Ascending aorta (tissue), 2 donors: ENCODE results near the gene IMMP2L. TPM values are rescaled to one million over a fixed set of nuclear protein-coding genes. Genes with fewer than 3 reads are reported as not detected.

Source experiments
- DNase-seq, 2 donors: peaks; one replicate each; pipeline ENCODE4 v3.0.0-alpha.2; 2019; ENCODE audit warnings: low spot score in 2 of 2
- H3K27ac ChIP-seq, 2 donors: fragments of 200-600 bp; sonication (generic); one replicate each; pipeline ENCODE4 v1.5.1; 2016 to 2017; ENCODE audit warnings: mild to moderate bottlenecking in 1 of 2
- H3K27me3 ChIP-seq: fragments of 200-600 bp; sonication (generic); one replicate; pipeline ENCODE4 v1.5.1; 2017
- H3K36me3 ChIP-seq, 2 donors: fragments of 200-600 bp; sonication (generic); one replicate each; pipeline ENCODE4 v1.5.1; 2016
- H3K4me1 ChIP-seq, 2 donors: fragments of 200-600 bp; sonication (generic); one replicate each; pipeline ENCODE4 v1.5.1; 2016 to 2017; ENCODE audit warnings: mild to moderate bottlenecking in 1 of 2
- H3K4me3 ChIP-seq, 2 donors: fragments of 200-600 bp; sonication (generic); one replicate each; pipeline ENCODE4 v1.5.1; 2016 to 2017; ENCODE audit warnings: mild to moderate bottlenecking in 1 of 2
- H3K9me3 ChIP-seq, 2 donors: fragments of 200-600 bp; sonication (generic); one replicate each; pipeline ENCODE4 v1.5.1; 2016
- intact Hi-C: fragments of 100-400 bp; cut with DNase I; formaldehyde crosslinking; loops from one replicate; pipeline ENCODE4 v1.15.1; 2023
- total RNA-seq: library from RNA; depleted of rRNA; stranded (reverse); fragments of >200 nt; gene quantifications from one replicate; pipeline ENCODE4 v1.1.0, GENCODE V29; 2016
- TF ChIP-seq, protein P1 (sequence below), 3 experiments: fragments of 200-600 bp in 2 of 3; fragments of 450-650 bp in 1 of 3; sonication (generic) in 2 of 3; IDR thresholded peaks; one replicate each; pipeline ENCODE4 v1.5.1; 2016 to 2019; ENCODE audit warnings: antibody characterized with exemption in 3 of 3, mild to moderate bottlenecking in 1 of 3, moderate library complexity in 1 of 3

The IMMP2L gene
- total RNA-seq, 1 donor from 2014 or later, result 143 TPM

DNA sequence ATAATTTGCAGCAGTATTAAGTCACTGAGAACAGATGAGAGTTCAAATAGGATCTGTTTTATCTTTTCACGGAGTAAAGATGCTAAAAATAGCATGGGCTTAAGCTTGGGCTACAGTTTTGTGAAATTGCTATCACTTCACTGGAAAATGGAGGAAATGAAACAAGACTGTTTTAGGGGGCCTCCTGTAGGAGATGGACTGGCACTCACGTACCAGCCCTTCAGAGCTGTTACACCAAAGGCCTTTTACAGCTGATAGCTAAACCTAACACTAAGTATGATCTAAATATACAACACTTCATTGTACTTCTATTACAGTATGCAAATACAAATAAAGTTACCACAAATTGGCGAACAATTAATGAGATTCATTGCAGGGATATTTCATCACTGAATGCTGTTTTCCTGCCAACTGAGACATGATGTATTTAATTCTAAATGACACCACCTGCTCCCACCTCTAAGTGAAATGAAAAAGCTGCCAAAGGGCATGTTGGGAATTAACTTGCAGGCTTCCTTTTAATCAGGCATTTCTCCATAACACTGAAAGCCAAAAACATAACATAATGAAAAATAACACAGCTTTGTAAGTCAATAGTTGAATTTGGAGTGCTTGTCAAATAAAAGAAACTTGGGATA, 775.8 kb downstream of the IMMP2L start:
- Histone ChIP-seq H3K27ac (no peak overlapping the region), H3K9me3 (no peaks in the 10 kb centered on the region), H3K4me3 (no peak overlapping the region), H3K4me1 (no peaks in the 10 kb centered on the region), H3K27me3 (no peaks in the 10 kb centered on the region), H3K36me3 (no peaks in the 10 kb centered on the region)
- TF ChIP-seq, protein P1, sequence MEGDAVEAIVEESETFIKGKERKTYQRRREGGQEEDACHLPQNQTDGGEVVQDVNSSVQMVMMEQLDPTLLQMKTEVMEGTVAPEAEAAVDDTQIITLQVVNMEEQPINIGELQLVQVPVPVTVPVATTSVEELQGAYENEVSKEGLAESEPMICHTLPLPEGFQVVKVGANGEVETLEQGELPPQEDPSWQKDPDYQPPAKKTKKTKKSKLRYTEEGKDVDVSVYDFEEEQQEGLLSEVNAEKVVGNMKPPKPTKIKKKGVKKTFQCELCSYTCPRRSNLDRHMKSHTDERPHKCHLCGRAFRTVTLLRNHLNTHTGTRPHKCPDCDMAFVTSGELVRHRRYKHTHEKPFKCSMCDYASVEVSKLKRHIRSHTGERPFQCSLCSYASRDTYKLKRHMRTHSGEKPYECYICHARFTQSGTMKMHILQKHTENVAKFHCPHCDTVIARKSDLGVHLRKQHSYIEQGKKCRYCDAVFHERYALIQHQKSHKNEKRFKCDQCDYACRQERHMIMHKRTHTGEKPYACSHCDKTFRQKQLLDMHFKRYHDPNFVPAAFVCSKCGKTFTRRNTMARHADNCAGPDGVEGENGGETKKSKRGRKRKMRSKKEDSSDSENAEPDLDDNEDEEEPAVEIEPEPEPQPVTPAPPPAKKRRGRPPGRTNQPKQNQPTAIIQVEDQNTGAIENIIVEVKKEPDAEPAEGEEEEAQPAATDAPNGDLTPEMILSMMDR (IDR thresholded peaks at IDR 0.05), result no peak
- DNase-seq, result no peak
- intact Hi-C loops, result no loop called here

DNA sequence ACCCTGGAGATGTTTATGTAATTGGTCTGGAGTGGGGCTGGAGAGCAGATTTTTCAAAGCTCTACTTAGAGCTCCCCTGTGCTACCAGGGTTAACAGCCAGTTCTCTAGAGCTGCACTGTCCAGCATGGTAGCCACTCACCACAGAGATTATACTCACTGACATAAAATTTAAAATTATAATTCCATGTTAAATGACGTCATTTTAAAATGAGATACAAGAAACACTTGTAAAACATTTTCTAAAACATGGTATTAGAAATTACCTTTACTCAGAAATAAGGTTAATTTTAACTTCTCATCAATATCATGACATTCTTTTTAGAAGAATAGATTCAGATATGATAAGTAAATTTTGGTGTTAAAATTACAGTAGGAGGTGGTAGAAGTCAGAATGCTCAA, 777.5 kb downstream of the IMMP2L start:
- TF ChIP-seq, protein P1 (IDR thresholded peaks at IDR 0.05), result no peak
- intact Hi-C loops, result no loop called here
- Histone ChIP-seq H3K4me1 (no peaks in the 10 kb centered on the region), H3K4me3 (no peak overlapping the region), H3K9me3 (no peaks in the 10 kb centered on the region), H3K36me3 (no peaks in the 10 kb centered on the region), H3K27me3 (no peaks in the 10 kb centered on the region), H3K27ac (no peak overlapping the region)
- DNase-seq, result no peak

DNA sequence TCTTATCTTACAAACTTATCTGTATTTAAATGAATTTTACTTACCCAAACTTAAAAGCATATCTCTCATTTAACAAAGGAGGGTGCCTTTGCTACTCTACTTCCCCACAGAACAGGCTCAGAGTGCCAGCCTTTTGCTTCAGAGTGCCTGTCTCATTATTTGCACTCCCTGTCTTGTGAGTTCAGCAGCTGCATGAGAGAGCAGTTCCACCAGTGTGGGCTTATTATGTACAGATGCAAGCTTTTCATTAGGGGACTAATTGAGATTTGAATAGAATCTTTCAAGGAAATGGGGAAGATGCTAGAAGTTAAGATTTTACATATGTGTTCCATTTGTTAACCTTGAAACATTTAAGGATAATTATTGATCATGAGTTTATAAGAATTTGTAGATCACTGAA, 781.6 kb downstream of the IMMP2L start:
- TF ChIP-seq, protein P1 (IDR thresholded peaks at IDR 0.05), result no peak
- intact Hi-C loops, result no loop called here
- Histone ChIP-seq H3K36me3 (no peaks in the 10 kb centered on the region), H3K4me3 (no peak overlapping the region), H3K27ac (no peak overlapping the region), H3K4me1 (no peaks in the 10 kb centered on the region), H3K9me3 (no peaks in the 10 kb centered on the region), H3K27me3 (no peaks in the 10 kb centered on the region)
- DNase-seq, result no peak

DNA sequence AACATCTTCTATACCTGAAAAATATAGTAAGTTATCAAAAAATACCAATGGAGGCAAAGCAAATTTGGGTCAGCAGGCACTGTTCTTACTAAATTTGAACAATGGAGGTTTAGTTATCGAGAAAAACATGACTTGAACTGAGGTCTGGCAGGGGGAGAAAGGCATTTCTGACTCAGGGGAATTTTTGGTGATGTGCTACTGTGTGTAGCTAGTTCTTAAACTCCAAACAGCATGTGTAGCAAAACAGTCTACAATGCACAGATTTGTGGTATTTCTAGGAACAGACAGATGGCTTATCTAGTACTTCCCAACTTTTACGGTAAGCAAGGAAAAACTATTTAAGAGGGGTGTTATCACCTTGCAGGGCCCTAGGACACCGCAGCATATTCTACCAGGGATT, 783.0 kb downstream of the IMMP2L start:
- Histone ChIP-seq H3K27me3 (no peaks in the 10 kb centered on the region), H3K4me3 (no peak overlapping the region), H3K4me1 (no peaks in the 10 kb centered on the region), H3K36me3 (no peaks in the 10 kb centered on the region), H3K9me3 (no peaks in the 10 kb centered on the region), H3K27ac (no peak overlapping the region)
- intact Hi-C loops, result no loop called here
- no peak for DNase-seq
- TF ChIP-seq, protein P1 (IDR thresholded peaks at IDR 0.05), result no peak

DNA sequence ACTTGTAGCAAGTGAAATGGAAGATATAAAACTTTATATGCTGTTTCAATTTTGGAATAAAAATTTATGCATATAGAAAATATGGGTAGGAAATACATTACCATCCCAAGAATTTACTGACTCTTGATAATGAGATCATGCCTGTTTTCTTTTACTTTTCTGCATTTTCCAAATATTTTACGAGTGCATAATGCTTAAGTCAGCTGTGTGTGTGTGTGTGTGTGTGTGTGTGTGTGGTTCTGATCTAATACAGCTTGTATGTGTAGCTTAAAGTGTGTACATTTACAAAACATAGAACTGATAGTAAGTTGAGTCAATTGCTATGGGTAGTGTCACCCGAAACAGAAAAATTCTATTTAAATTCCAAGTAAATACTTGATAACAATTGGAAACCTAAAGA, 787.2 kb downstream of the IMMP2L start:
- Histone ChIP-seq H3K4me3 (no peak overlapping the region), H3K9me3 (no peaks in the 10 kb centered on the region), H3K36me3 (no peaks in the 10 kb centered on the region), H3K4me1 (no peaks in the 10 kb centered on the region), H3K27me3 (no peaks in the 10 kb centered on the region), H3K27ac (no peak overlapping the region)
- TF ChIP-seq, protein P1 (IDR thresholded peaks at IDR 0.05), result no peak
- intact Hi-C loops, result no loop called here
- DNase-seq, result no peak

DNA sequence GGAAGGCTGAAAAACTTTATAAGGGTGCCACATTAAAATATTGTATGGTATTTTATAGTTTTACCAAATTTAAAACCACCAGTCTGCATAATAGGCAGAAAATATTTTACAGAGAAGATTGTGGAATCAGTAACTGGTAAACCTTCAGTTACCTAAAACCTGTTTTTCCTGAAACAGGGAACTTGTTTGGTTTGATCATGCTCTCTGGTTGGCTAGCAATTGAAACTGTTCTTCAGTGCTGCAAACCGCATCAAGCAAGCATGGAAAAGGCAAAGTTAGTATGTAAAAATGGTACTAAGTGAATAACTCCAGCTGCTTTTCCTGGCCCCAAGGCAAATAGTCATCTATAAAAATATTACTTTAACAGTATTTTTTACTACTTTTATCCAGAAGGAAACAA, 788.2 kb downstream of the IMMP2L start:
- no peak for DNase-seq
- Histone ChIP-seq H3K27ac (no peak overlapping the region), H3K4me3 (no peak overlapping the region), H3K36me3 (no peaks in the 10 kb centered on the region), H3K4me1 (no peaks in the 10 kb centered on the region), H3K9me3 (no peaks in the 10 kb centered on the region), H3K27me3 (no peaks in the 10 kb centered on the region)
- TF ChIP-seq, protein P1 (IDR thresholded peaks at IDR 0.05), result no peak
- intact Hi-C loops, result no loop called here
